VCaP (cell line): ENCODE data around the gene GNG14.

Experiments used
- H3K27ac ChIP-seq: fragments of 450-650 bp; 2 replicates; pipeline ENCODE4 v1.5.1; 2017
- CTCF ChIP-seq: fragments of 450-650 bp; conservative IDR thresholded peaks from 2 replicates; pipeline ENCODE4 v1.5.1; 2017; ENCODE audit warnings: mild to moderate bottlenecking, moderate library complexity

The GNG14 gene

GRCh38 chr19:12647047-12647446 lies 40.8 kb upstream of the GNG14 start:
- H3K27ac ChIP-seq, result no peak overlapping the region
- TF ChIP-seq CTCF, result no peak

DNA sequence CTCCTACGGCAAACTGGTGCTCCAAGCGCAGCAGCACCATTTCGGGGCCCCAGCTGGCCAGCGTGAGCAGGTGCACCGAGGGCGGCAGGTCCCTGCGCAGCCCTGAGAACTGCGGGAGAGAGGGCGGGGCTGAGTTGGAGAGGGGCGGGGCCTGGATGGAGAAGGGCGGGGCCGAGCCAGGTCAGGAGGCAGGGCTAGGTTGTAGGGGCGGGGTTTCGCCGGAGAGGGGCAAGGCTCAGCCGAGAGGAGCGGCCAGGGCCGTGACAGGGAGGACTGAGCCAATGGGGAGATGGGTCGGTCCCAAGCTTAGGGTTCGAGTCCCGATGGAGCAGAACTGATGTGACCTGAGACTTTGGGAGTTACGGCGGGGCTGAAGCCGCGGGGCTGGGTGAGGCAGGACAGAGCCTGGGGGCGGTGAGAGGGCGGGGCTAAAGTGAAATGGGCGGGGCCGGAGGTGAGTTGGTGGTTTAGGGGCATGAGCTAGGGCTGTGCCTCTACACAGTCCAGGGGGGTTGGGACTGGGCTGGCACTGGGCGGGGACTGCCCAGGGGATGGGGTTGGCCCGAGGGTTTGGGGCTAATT lies 40.2 kb upstream of the GNG14 start:
- TF ChIP-seq CTCF, result no peak
- H3K27ac ChIP-seq, result no peak overlapping the region

DNA sequence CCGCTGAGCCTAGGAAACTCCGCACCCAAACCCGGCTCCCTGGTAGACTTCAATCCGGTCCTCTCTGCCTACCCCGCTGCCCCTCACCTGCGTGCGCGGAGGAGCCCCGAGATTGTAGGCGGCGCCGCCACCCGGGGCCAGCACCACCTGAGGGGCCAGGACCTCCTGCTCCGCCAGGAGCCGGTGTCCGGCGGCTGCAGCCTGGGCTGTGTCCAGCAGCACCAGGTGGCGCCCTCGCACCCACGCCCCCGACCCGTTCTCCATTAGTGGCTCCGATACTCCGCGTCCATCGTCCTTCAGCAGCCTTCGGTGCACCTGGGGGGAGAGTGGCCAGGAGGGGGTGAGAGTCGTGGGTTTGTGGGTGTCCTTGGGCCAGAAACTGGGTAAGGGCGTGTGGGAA lies 39.7 kb upstream of the GNG14 start:
- H3K27ac ChIP-seq, result no peak overlapping the region
- TF ChIP-seq CTCF, result peak; percentile 60

DNA sequence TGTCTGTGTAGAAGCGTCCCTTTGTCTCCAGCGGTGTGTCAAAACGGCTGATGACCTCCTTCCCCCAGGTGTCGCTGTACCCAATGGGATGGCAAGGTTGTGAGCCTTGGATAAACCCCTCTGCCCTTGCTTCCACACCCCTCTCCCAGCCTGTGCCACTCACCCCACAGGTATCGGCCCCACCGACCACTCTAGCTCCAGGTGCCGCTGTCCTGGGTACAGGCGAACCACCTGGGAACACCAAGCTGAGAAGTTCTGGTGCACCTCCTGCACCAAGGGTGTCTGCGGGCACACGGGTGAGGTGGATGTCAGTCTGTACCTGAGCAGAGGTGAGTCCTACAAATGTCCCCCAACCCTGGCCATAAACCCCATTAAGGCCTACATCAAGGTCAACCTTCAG lies 37.9 kb upstream of the GNG14 start:
- TF ChIP-seq CTCF, result no peak
- no peak overlapping the region for H3K27ac ChIP-seq

DNA sequence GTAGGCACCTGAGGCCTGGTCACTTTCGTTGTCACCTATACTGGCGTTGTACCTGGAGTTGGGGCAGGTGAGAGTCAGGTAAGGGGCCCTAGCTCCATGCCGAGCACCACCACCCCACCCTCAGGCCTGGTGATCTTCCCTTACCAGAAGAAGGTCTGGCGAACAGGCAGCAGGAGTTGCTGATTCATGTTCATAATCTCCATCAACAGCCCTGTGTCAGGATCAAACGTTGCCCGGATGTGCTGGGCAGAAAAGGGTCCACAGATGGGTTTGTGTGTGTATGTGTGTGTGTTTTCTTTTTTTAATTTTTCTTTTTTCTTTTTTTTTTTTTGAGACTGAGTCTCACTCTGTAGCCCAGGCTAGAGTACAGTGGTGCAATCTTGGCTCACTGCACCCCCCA lies 35.6 kb upstream of the GNG14 start:
- no peak for TF ChIP-seq CTCF
- no peak overlapping the region for H3K27ac ChIP-seq

DNA sequence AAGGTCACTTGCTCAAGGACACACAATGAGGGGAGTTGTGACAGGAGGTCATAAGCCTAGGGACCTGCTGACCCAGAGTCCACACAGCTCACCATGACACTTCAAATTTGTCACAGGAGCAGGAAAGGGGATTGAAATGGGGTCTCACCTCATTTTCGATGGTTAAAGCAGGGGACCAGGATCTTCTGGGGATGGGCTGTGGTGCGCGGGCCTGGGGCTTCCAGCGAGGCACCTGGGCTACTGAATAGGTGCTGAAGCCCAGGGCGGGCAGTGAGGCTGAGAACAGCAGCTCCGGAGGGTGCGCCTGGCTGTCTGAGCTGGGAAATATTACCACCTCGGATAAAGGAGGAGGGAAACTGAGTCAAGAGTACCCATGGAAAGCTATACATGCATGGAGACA lies 32.3 kb upstream of the GNG14 start:
- H3K27ac ChIP-seq, result no peak overlapping the region
- no peak for TF ChIP-seq CTCF

GRCh38 chr19:12656899-12657571 lies 30.8 kb upstream of the GNG14 start:
- H3K27ac ChIP-seq, result no peak overlapping the region
- no peak for TF ChIP-seq CTCF
